OCI-LY7 (cell line): ENCODE data around the gene MEAF6. TPM values are rescaled to one million over a fixed set of nuclear protein-coding genes. Genes with fewer than 3 reads are reported as not detected.
A peak's percentile ranks its signal among the peaks of the same experiment; 100 is the strongest.
"Not testable (repeated sequence)": the region's sequence is repeated elsewhere in the genome, so short reads cannot be mapped to it uniquely, and the experiment has no call there.

Source experiments
- BruUV-seq: library from RNA; stranded (reverse); fragments of 400-500 nt; replicated peaks from 2 replicates; lab custom pipeline; 2021; lab: Mats Ljungman, UMichigan
- CTCF ChIA-PET: fragments of 300-600 bp; sonication (Branson Sonifier 250); formaldehyde crosslinking; loops from one replicate; lab custom pipeline; 2022; ENCODE audit warnings: antibody characterized with exemption; ENCODE audit not compliant: unreplicated experiment; lab: Charles Lee
- POLR2A ChIA-PET: fragments of 300-600 bp; sonication (Branson Sonifier 250); formaldehyde crosslinking; loops from one replicate; lab custom pipeline; 2022; ENCODE audit warnings: antibody characterized with exemption; lab: Charles Lee
- DNase-seq: peaks from one replicate; pipeline ENCODE4 v3.0.0-alpha.2; 2015; ENCODE audit warnings: low spot score
- H2AFZ ChIP-seq: fragments of 200-600 bp; sonication (generic), shearing (Covaris generic); 2 replicates; pipeline ENCODE4 v1.6.1; 2014; ENCODE audit warnings: mild to moderate bottlenecking, antibody characterized with exemption, low read length, moderate library complexity
- H3K27ac ChIP-seq: fragments of 200-600 bp; sonication (generic); 2 replicates; pipeline ENCODE4 v1.5.1; 2014; ENCODE audit warnings: mixed run types, low read depth, mild to moderate bottlenecking, moderate library complexity, low read length, inconsistent platforms; ENCODE audit not compliant: poor library complexity, severe bottlenecking
- H3K36me3 ChIP-seq: fragments of 200-600 bp; sonication (generic); 2 replicates; pipeline ENCODE4 v1.6.1; 2014; ENCODE audit warnings: mild to moderate bottlenecking, antibody characterized with exemption, low read length, moderate library complexity, mixed read lengths; ENCODE audit not compliant: insufficient read depth
- H3K4me1 ChIP-seq: fragments of 200-600 bp; sonication (generic); 2 replicates; pipeline ENCODE4 v1.5.1; 2014; ENCODE audit warnings: mild to moderate bottlenecking, low read length; ENCODE audit not compliant: insufficient read depth, poor library complexity, severe bottlenecking
- H3K4me2 ChIP-seq: fragments of 200-600 bp; sonication (generic); 2 replicates; pipeline ENCODE4 v1.6.1; 2014; ENCODE audit warnings: mild to moderate bottlenecking, low read length
- H3K4me3 ChIP-seq: fragments of 200-600 bp; sonication (generic); 2 replicates; pipeline ENCODE4 v1.5.1; 2014; ENCODE audit warnings: mild to moderate bottlenecking, low read depth, low read length; ENCODE audit not compliant: poor library complexity, severe bottlenecking
- H3K79me2 ChIP-seq: fragments of 200-600 bp; sonication (generic); 2 replicates; pipeline ENCODE4 v1.6.1; 2016; ENCODE audit warnings: low read depth, mild to moderate bottlenecking, low read length, moderate library complexity, mixed read lengths; ENCODE audit not compliant: insufficient read depth
- H3K9me2 ChIP-seq: fragments of 200-600 bp; sonication (generic); 2 replicates; pipeline ENCODE4 v1.6.1; 2016; ENCODE audit warnings: mild to moderate bottlenecking, low read length, mixed read lengths; ENCODE audit not compliant: insufficient read depth
- H3K9me3 ChIP-seq: fragments of 200-600 bp; sonication (generic); 2 replicates; pipeline ENCODE4 v1.6.1; 2014; ENCODE audit warnings: mild to moderate bottlenecking, mixed run types, low read length, mixed read lengths
- H4K20me1 ChIP-seq: fragments of 200-600 bp; sonication (generic); 2 replicates; pipeline ENCODE4 v1.6.1; 2014; ENCODE audit warnings: mild to moderate bottlenecking, antibody characterized with exemption, low read length, moderate library complexity, mixed read lengths; ENCODE audit not compliant: insufficient read depth
- EZH2phosphoT487 ChIP-seq: fragments of 200-600 bp; sonication (generic); IDR thresholded peaks from 2 replicates; pipeline ENCODE4 v1.6.1; 2018; ENCODE audit warnings: low read depth, borderline replicate concordance, mild to moderate bottlenecking, mixed run types, antibody characterized with exemption, low read length, moderate library complexity, mixed read lengths
- intact Hi-C: fragments of 100-400 bp; cut with micrococcal nuclease; formaldehyde crosslinking; loops from one replicate; pipeline ENCODE4 v1.10.0; 2022; ENCODE audit not compliant: unreplicated experiment
- total RNA-seq, 2 experiments: library from RNA; depleted of rRNA in 1 of 2; stranded (reverse); fragments of >200 nt in 1 of 2; shearing (Covaris generic) in 1 of 2; gene quantifications; 2 replicates each; pipeline ENCODE4 v1.2.3, GENCODE V29; 2014 to 2022
- TF ChIP-seq, protein P1 (sequence below): fragments of 200-600 bp; sonication (generic); conservative IDR thresholded peaks from 2 replicates; pipeline ENCODE4 v1.5.1; 2014; ENCODE audit warnings: mild to moderate bottlenecking, antibody characterized with exemption, low read length, moderate library complexity, mixed read lengths

Gene MEAF6
- total RNA-seq, 2 experiments from 2014 or later: 69.8 to 74.3 TPM

DNA sequence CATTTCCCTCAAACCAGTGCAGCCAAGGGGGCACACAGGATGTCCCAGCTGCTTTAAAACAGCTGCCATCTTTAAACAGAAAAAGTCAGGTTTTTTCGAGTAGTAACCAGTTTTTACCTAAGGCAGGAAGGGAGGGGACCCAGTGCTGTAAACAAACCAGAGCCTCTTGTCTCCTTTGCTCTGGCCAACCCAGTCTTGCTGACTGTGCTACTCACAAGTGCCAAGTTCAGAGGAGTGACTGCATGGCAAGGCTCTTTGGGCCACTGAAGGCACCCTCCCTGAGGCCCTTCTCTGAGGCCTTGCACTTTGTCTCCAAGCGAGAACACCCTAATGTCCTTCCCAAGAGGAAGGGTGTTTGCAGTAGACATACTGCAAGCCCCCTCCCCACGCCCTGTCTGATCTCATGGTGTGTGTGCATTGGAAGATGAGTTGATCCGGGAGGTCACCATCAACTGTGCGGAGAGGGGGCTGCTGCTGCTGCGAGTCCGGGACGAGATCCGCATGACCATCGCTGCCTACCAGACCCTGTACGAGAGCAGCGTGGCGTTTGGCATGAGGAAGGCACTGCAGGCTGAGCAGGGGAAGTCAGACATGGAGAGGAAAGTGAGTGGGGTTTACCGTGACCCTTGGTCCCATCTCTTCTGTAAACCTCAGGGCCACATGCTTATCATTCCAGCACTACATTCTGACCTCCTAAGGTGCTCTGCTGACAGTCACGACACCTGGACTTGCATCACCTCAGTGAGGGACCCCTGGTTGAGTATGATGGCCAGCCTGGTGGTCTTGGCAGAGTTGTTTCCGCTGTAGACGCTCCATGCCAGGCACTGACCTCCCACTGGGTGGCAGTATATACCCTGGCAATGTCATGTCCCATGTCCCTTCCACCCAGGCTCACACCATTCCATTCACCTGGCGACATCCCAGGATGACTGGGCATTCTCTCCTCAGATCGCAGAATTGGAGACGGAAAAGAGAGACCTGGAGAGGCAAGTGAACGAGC, 46.9 kb upstream of the MEAF6 start:
- TF ChIP-seq EZH2phosphoT487: no peak
- TF ChIP-seq, protein P1, sequence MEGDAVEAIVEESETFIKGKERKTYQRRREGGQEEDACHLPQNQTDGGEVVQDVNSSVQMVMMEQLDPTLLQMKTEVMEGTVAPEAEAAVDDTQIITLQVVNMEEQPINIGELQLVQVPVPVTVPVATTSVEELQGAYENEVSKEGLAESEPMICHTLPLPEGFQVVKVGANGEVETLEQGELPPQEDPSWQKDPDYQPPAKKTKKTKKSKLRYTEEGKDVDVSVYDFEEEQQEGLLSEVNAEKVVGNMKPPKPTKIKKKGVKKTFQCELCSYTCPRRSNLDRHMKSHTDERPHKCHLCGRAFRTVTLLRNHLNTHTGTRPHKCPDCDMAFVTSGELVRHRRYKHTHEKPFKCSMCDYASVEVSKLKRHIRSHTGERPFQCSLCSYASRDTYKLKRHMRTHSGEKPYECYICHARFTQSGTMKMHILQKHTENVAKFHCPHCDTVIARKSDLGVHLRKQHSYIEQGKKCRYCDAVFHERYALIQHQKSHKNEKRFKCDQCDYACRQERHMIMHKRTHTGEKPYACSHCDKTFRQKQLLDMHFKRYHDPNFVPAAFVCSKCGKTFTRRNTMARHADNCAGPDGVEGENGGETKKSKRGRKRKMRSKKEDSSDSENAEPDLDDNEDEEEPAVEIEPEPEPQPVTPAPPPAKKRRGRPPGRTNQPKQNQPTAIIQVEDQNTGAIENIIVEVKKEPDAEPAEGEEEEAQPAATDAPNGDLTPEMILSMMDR: peak; percentile 88
- POLR2A ChIA-PET: interaction anchor here (1.3 kb wide), 1 partner anchor 118 kb away, joined by 3 read pairs; no protein-coding TSS in a partner anchor
- peak; percentile 64 for DNase-seq

GRCh38 chr1:37560401-37561132, 46.0 kb upstream of the MEAF6 start:
- CTCF ChIA-PET: no interaction called here
- POLR2A ChIA-PET: no interaction called here
- Histone ChIP-seq H3K9me2 (no peaks in the 10 kb centered on the region), H4K20me1 (no peaks in the 10 kb centered on the region), H3K4me1 (no peaks in the 10 kb centered on the region), H2AFZ (no peak overlapping the region), H3K36me3 (peaks cover 27% of the 10 kb centered on the region), H3K9me3 (no peaks in the 10 kb centered on the region), H3K4me3 (no peak overlapping the region), H3K27ac (no peak overlapping the region), H3K4me2 (no peak overlapping the region), H3K79me2 (no peaks in the 10 kb centered on the region)
- TF ChIP-seq EZH2phosphoT487: no peak
- TF ChIP-seq, protein P1: no peak
- DNase-seq: no peak
- no TSS peak for BruUV-seq
- intact Hi-C loops: loop anchor here (10.0 kb wide), 1 partner anchor 106 kb away; no protein-coding TSS in a partner anchor

More for the DNA sequence above, 46.9 kb upstream of the MEAF6 start:
- H3K27ac ChIP-seq: no peak overlapping the region
- no peak overlapping the region for H3K4me3 ChIP-seq
- intact Hi-C loops: loop anchor here (1.0 to 10.0 kb wide), 2 partner anchors 107 to 121 kb away; no protein-coding TSS in a partner anchor
- no peaks in the 10 kb centered on the region for H4K20me1 ChIP-seq
- H3K4me1 ChIP-seq: no peaks in the 10 kb centered on the region
- no peak overlapping the region for H3K4me2 ChIP-seq
- peaks cover 36% of the 10 kb centered on the region for H3K36me3 ChIP-seq
- H2AFZ ChIP-seq: no peak overlapping the region
- CTCF ChIA-PET: no interaction called here
- no peaks in the 10 kb centered on the region for H3K9me3 ChIP-seq
- no TSS peak for BruUV-seq
- no peaks in the 10 kb centered on the region for H3K9me2 ChIP-seq
- no peaks in the 10 kb centered on the region for H3K79me2 ChIP-seq

- H3K9me3 ChIP-seq, H3K4me3 ChIP-seq, H3K9me2 ChIP-seq, POLR2A ChIA-PET, H2AFZ ChIP-seq, H3K4me2 ChIP-seq, H3K27ac ChIP-seq, H3K79me2 ChIP-seq, CTCF ChIA-PET, H3K4me1 ChIP-seq, H4K20me1 ChIP-seq, BruUV-seq, DNase-seq: not testable (repeated sequence)
- H3K36me3 ChIP-seq: peaks cover 21% of the 10 kb centered on the region
- intact Hi-C loops: loop anchor here (10.0 kb wide), 1 partner anchor 105 kb away; no protein-coding TSS in a partner anchor
Measured at GRCh38 chr1:37559957-37560379, 45.4 kb upstream of the MEAF6 start.
